HG03135 (cell line): ENCODE data around the gene ZNF549.

ENCODE experiments used
- ATAC-seq: cut with Tn5 transposase; IDR thresholded peaks from one replicate; pipeline ENCODE4 v1.9.1; 2021; ENCODE audit warnings: mild to moderate bottlenecking, moderate library complexity; ENCODE audit not compliant: unreplicated experiment

Gene ZNF549

GRCh38 chr19:57566396-57567265 lies 39.5 kb downstream of the ZNF549 start:
- no peak for ATAC-seq

- no peak for ATAC-seq
Observed at GRCh38 chr19:57570707-57571106, 43.6 kb downstream of the ZNF549 start.

DNA sequence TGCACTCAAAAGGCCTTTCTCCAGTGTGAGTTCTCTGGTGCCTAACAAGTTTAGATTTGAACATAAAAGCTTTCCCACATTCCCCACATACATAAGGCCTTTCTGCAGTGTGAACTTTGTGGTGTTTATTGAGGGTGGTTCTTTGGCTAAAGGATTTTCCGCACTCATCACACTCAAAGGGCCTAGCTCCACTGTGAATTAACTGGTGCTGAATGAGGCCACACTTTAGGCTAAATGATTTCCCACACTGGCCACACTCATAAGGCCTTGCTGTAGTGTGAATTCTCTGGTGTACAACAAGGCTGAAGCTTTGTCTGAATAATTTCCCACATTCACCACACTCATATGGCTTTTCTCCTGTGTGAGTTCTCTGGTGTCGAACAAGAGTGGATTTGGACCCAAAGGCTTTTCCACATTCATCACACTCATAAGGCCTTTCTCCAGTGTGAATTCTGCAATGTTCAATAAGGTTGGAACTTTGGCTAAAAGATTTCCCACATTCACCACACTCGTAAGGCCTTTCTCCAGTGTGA lies 45.3 kb downstream of the ZNF549 start:
- no peak for ATAC-seq

DNA sequence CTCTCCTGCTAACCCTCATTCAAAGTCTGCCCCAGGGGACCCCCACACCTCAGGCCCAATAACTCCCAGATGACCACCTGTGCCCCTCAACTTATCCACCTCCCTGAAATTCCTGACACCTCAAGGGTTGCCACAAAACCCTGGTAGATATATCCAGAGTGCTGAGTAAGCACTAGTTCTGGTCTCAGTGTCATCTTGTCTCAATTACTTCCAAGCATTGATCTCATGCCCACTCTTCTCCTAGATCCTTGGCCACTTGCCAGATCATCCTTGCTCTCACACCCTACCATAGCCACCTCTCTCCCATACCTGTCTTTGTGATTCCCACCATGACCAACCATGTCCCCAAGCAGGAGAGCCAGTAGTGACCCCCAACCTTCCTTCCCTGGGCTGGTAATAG lies 49.5 kb downstream of the ZNF549 start:
- ATAC-seq: no peak

- peak; percentile 93 for ATAC-seq
Observed at GRCh38 chr19:57578487-57579205, 51.5 kb downstream of the ZNF549 start, which contains the start of gene ZNF416. ZNF416 (minus strand) TSS chr19:57578911; CDS start chr19:57578704, 207 bp downstream.

- no peak for ATAC-seq
Observed at GRCh38 chr19:57583104-57583520, 56.0 kb downstream of the ZNF549 start.

DNA sequence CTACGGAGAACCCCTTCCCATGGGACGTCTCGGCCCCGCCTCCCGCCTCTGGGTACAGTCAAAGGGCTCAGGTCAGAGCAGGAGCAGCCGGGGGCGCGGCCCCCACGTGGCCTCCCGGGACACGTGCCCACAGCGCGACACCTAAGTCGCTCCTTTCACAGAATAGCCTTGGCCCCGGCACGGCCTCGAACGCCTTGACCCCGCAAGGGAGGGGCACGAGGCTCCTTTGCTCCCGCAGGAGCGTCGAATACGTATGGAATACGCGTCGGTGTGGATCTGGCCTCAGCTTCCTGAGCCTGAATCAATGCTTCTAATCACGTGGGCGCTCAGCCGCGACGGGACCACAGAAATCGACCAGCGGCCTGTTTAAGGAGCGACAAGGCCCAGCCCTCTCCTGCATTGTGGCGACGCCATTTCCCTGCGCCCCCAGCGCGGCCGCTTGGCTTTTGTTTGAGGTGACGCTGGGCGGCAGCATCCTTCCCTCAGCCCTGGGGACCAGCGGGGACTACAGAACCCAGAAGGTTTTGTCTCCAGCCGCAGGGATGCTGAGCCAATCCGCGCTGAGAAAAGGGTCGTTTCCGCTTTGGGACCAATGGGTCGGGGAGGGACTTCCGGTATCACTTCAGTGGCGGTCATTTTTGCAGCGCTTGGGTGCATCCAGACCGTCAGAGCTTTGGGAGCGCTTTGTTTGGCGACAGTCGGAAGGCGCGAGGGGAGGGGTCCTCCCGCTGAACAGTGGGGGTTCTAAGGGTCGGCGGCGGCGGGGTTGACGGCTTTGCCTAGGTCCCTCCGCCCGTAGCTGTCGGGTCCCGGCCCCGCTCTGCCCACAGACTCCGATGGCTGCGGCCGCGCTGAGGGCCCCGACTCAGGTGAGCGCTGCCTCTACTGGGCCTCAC lies 56.6 kb downstream of the ZNF549 start, which contains the start of gene ZIK1:
TSS of gene ZIK1 (plus strand) at position 625 of the 896 bp plus-strand sequence. CDS start at position 837, 212 bp downstream.
- ATAC-seq: peak; percentile 67

DNA sequence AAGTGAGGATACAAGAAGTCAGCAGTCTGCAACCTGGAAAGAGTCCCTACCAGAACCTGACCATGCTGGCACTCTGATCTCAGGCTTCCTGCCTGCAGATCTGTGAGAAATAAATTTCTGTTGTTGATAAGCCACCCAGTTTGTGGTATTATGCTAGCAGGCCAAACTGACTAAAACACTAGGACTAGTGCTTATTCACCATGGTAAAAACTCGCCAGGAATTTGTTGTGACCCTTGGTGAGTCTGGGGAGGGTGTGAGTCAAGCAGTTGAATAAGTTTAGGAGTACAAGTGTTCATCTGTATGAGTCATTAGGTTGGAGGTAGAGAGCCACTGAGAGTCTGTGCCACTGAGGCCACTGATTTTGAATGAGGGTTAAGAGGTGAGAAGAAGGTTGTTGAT lies 60.4 kb downstream of the ZNF549 start:
- no peak for ATAC-seq

DNA sequence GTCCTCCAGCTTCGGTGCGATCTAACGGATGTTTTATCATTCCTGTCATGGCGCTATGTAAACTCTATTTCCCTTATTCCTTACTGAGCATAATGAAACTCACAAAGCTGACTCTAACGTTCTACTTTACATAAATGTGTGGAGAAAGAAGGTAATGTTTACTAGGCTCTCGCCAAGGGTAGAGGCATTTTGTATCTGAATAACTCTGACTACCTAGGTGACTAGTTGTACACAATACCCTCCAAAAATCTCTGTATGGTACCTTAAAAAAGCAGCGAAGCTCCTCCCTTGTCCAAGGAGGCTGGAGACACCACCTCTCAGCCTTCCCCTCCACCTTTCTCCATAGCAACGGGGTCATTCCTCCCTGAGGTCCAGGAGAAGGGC lies 72.2 kb downstream of the ZNF549 start:
- no peak for ATAC-seq

GRCh38 chr19:57599761-57600383 lies 72.7 kb downstream of the ZNF549 start, which contains the start of gene ZNF530:
ZNF530 (plus strand) TSS chr19:57599885; CDS start chr19:57604346, 4,461 bp downstream.
- ATAC-seq: peak; percentile 91

GRCh38 chr19:57606931-57607330 lies 79.8 kb downstream of the ZNF549 start:
- ATAC-seq: no peak
